ENCODE results near the gene NFIA. TPM values are rescaled to one million over a fixed set of nuclear protein-coding genes. Genes with fewer than 3 reads are reported as not detected.

NFIA gene
- total and polyA plus RNA-seq, 2 of the 13 experiments (the other 11 are each of a cell fraction or from before 2014, with no cell fraction given): 14.7 to 28.5 TPM

DNA sequence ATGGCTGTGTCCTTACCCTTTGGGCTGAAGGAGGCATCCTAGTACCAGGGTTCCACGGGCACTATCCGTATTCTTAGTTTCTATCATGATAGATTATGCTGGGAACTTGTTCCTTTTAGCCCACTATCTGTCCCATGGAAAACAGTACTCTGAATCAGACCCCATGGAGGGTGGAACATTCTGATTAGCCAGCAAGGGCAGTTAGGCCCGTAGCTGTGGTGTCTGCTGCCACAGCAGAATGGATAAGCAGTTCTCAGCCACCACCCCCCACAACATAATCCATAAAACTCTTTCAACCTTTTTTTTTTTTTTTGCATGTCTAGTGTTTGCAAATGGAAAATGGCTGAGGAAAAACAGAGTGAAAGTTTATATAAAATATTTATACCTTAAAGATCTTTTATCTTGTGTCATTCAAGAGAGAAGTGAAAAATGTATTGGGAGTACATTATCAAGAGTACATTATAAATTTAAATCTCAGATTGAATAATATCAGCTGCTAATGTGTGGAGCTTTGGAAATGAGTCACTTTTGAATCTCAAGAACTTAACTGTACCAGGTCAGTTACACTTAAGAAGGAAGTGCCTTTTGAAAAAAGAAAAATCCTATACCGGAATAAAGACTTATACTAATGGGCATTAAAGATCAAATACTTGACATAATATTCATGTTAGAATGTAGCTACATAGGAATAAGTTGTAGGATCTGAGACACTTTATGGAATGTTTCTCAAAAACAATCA lies 80.3 kb downstream of the NFIA start:
- peaks cover 4 to 14% of the 10 kb centered on the region in 2 experiments; a peak in 4 of 5 replicates for H3K36me3 ChIP-seq (replicated peaks in 1 of 2; ENCODE audit: control insufficient read depth in 1 of 2, insufficient read depth in 2 of 2, low read length in 2 of 2)
- no peak overlapping the region for H3K9ac ChIP-seq (ENCODE audit: insufficient read depth, low read depth, low read length)
- DNase-seq (ENCODE audit: low spot score) (no peak), FAIRE-seq (no peak), ATAC-seq (no peak)
- peak; percentile 43 for TF ChIP-seq RBM22 (optimal IDR thresholded peaks at IDR 0.05; ENCODE audit: low read length)
- TF ChIP-seq, protein P1, sequence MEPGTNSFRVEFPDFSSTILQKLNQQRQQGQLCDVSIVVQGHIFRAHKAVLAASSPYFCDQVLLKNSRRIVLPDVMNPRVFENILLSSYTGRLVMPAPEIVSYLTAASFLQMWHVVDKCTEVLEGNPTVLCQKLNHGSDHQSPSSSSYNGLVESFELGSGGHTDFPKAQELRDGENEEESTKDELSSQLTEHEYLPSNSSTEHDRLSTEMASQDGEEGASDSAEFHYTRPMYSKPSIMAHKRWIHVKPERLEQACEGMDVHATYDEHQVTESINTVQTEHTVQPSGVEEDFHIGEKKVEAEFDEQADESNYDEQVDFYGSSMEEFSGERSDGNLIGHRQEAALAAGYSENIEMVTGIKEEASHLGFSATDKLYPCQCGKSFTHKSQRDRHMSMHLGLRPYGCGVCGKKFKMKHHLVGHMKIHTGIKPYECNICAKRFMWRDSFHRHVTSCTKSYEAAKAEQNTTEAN (CRISPR knock-in tag; conservative IDR thresholded peaks at IDR 0.05): no peak
- no peak overlapping the region for H3K27ac ChIP-seq (ENCODE audit: extremely low read length, insufficient read depth, low read length)
- peaks cover 7% of the 10 kb centered on the region; the same call in 1 of the 2 replicates for H4K20me1 ChIP-seq (ENCODE audit: insufficient read depth, low read length)
- no peak overlapping the region for H3K4me3 ChIP-seq (replicated peaks in 1 of 3; ENCODE audit: insufficient read depth in 1 of 3, low read depth in 2 of 3, low read length in 3 of 3)
- ChIA-PET POLR2A (no interaction called here), CTCF (ENCODE audit: low intra/inter-chr PET ratio, low total read pairs) (no interaction called here)
- in situ Hi-C loops (cut with HindIII; ENCODE audit: extremely low pct_ligation_motif_present, low pct_unique_long_range_greater_than_20kb): no loop called here
- WGBS (ENCODE audit: low lambda C conversion rate): 96% methylated on average over 4 of the region's 4 CpGs
- intact Hi-C loops (cut with micrococcal nuclease; ENCODE audit: unreplicated experiment): no loop called here
- no TSS peak for BruUV-seq (replicated peaks)
- no peaks in the 10 kb centered on the region for H3K27me3 ChIP-seq (ENCODE audit: control insufficient read depth in 1 of 2, insufficient read depth in 2 of 2, low read length in 2 of 2)
- H2AFZ ChIP-seq (ENCODE audit: low read length): no peak overlapping the region
- no peaks in the 10 kb centered on the region for H3K9me3 ChIP-seq (ENCODE audit: low read length)
- H3K79me2 ChIP-seq (ENCODE audit: insufficient read depth, low read length): peaks cover 89% of the 10 kb centered on the region
- no peak overlapping the region for H3K4me2 ChIP-seq (ENCODE audit: low read depth, low read length)
- H3K4me1 ChIP-seq (ENCODE audit: insufficient read depth, low read length): peaks cover 29% of the 10 kb centered on the region

DNA sequence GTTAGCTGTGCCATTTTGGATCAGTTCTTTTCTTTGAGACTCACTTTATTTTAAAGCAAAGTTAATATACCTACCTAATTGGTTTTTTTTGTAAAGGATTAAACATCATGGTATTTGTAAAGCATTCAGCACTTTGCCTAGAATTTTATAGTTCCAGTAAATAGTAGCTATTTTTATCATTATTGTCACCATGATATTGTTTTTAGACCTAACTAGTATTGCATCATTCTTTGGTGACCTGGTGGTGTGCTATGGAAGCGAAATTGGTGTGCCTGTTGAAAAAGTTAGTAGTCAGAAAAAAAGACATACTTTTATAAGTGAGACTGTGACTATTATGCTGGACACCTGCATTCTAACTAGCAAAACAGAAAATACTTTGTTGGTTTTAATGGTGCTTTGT lies 81.0 kb downstream of the NFIA start:
- H3K27ac ChIP-seq (ENCODE audit: extremely low read length, insufficient read depth, low read length): no peak overlapping the region
- H4K20me1 ChIP-seq (ENCODE audit: insufficient read depth, low read length): 0 out of 2 replicates have a peak, but pooled peaks cover 3% of the 10 kb centered on the region
- H3K79me2 ChIP-seq (ENCODE audit: insufficient read depth, low read length): peaks cover 89% of the 10 kb centered on the region
- ATAC-seq (no peak), DNase-seq (ENCODE audit: low spot score) (no peak), FAIRE-seq (no peak)
- H3K4me2 ChIP-seq (ENCODE audit: low read depth, low read length): no peak overlapping the region
- in situ Hi-C loops (cut with HindIII; ENCODE audit: extremely low pct_ligation_motif_present, low pct_unique_long_range_greater_than_20kb) (no loop called here), intact Hi-C loops (cut with micrococcal nuclease; ENCODE audit: unreplicated experiment) (no loop called here)
- H2AFZ ChIP-seq (ENCODE audit: low read length): no peak overlapping the region
- no peak overlapping the region for H3K9ac ChIP-seq (ENCODE audit: insufficient read depth, low read depth, low read length)
- H3K9me3 ChIP-seq (ENCODE audit: low read length): no peaks in the 10 kb centered on the region
- BruUV-seq (replicated peaks): no TSS peak
- peaks cover 27% of the 10 kb centered on the region for H3K4me1 ChIP-seq (ENCODE audit: insufficient read depth, low read length)
- no peaks in the 10 kb centered on the region for H3K27me3 ChIP-seq (ENCODE audit: control insufficient read depth in 1 of 2, insufficient read depth in 2 of 2, low read length in 2 of 2)
- no peak overlapping the region for H3K4me3 ChIP-seq (replicated peaks in 1 of 3; ENCODE audit: insufficient read depth in 1 of 3, low read depth in 2 of 3, low read length in 3 of 3)
- H3K36me3 ChIP-seq (replicated peaks in 1 of 2; ENCODE audit: control insufficient read depth in 1 of 2, insufficient read depth in 2 of 2, low read length in 2 of 2): peaks cover 4 to 14% of the 10 kb centered on the region in 2 experiments; a peak in 4 of 5 replicates
- CTCF ChIA-PET (ENCODE audit: low intra/inter-chr PET ratio, low total read pairs): no interaction called here
- WGBS (ENCODE audit: low lambda C conversion rate): 100% methylated on average over 1 of the region's 1 CpG
- POLR2A ChIA-PET: no interaction called here
- no peak for TF ChIP-seq ZNF350 (CRISPR knock-in tag; IDR thresholded peaks at IDR 0.05; ENCODE audit: borderline replicate concordance, low read depth)
- TF ChIP-seq ZNF556 (CRISPR knock-in tag; IDR thresholded peaks at IDR 0.05; ENCODE audit: borderline replicate concordance): no peak
- no peak for TF ChIP-seq HNF4G (IDR thresholded peaks at IDR 0.05; ENCODE audit: borderline replicate concordance, low read depth, low read length)
- TF ChIP-seq HNF4G (CRISPR knock-in tag; IDR thresholded peaks at IDR 0.05; ENCODE audit: borderline replicate concordance, low read depth): no peak
- TF ChIP-seq SP4 (CRISPR knock-in tag; IDR thresholded peaks at IDR 0.05): no peak
- TF ChIP-seq DMAP1 (CRISPR knock-in tag; IDR thresholded peaks at IDR 0.05): no peak
- TF ChIP-seq SNRNP70 (IDR thresholded peaks at IDR 0.05; ENCODE audit: low read depth, low read length): no peak
- no peak for TF ChIP-seq GATAD2A (CRISPR knock-in tag; IDR thresholded peaks at IDR 0.05)
- TF ChIP-seq CC2D1A (CRISPR knock-in tag; IDR thresholded peaks at IDR 0.05): no peak
- TF ChIP-seq CEBPB (IDR thresholded peaks at IDR 0.05; ENCODE audit: borderline replicate concordance, low read depth, low read length): peak; percentile 48; the same call in 1 of the 2 replicates
- peak; percentile 60 for TF ChIP-seq ATF7 (IDR thresholded peaks at IDR 0.05)
- no peak for TF ChIP-seq ATF7 (CRISPR knock-in tag; IDR thresholded peaks at IDR 0.05)
- TF ChIP-seq ZFP82 (CRISPR knock-in tag; IDR thresholded peaks at IDR 0.05; ENCODE audit: borderline replicate concordance): no peak
- no peak for TF ChIP-seq ZKSCAN8 (CRISPR knock-in tag; IDR thresholded peaks at IDR 0.05; ENCODE audit: borderline replicate concordance)
- TF ChIP-seq, protein P2, sequence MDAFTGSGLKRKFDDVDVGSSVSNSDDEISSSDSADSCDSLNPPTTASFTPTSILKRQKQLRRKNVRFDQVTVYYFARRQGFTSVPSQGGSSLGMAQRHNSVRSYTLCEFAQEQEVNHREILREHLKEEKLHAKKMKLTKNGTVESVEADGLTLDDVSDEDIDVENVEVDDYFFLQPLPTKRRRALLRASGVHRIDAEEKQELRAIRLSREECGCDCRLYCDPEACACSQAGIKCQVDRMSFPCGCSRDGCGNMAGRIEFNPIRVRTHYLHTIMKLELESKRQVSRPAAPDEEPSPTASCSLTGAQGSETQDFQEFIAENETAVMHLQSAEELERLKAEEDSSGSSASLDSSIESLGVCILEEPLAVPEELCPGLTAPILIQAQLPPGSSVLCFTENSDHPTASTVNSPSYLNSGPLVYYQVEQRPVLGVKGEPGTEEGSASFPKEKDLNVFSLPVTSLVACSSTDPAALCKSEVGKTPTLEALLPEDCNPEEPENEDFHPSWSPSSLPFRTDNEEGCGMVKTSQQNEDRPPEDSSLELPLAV (CRISPR knock-in tag; conservative IDR thresholded peaks at IDR 0.05; ENCODE audit: low read depth): no peak
- no peak for TF ChIP-seq ZNF879 (CRISPR knock-in tag; IDR thresholded peaks at IDR 0.05)
